Measurements from ENCODE around the gene GK.
A peak's percentile ranks its signal among the peaks of the same experiment; 100 is the strongest.
"Not testable (repeated sequence)": the region's sequence is repeated elsewhere in the genome, so short reads cannot be mapped to it uniquely, and the experiment has no call there.

Gene GK

GRCh38 chrX:30653415-30654131 is at the start of gene GK:
Gene GK (plus strand): TSS chrX:30653423. CDS start chrX:30653538, 115 bp downstream.
- DNase-seq: no peak

DNA sequence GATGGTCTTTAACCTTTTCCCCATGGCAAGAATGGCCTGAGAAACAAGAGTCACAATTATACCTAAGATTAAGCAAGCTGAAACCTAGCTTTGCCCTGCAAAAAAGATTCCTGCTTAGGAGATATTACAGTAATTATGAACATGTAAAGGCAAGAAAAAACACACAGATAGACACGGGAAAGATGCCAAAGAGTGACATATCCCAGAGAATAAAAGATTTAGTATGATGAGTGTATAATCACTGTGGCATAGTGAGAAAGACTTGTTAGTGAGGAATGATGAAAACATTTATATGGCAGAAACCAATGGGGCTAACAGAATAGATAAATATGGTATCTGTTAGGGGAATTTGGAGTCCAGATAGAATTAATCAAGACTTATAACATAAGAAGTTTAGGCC is 46.1 kb upstream of the GK start:
- no peak for DNase-seq

GRCh38 chrX:30610026-30610425 is 43.2 kb upstream of the GK start:
- no peak for DNase-seq

GRCh38 chrX:30612250-30612655 is 41.0 kb upstream of the GK start:
- DNase-seq: peak; percentile 52

DNA sequence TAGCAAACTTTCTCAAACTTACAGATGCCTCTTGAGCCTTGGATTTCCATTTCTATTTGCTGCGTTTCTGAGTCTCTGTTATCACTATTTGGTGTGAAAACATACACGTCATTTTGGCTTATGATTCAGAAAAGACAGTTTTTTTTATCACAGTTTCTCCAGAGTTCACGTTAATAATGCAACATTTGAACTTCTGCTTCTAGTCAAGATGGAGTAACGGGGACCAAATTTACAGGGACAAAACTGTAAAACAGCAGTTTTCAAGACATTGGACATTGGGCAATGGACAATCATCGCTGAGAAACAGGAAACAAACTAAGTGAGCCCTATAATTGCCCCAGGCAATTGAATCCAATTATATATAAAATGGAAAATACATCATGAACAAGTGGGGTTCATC is 39.5 kb upstream of the GK start:
- DNase-seq: no peak

GRCh38 chrX:30615229-30615628 is 38.0 kb upstream of the GK start:
- DNase-seq: no peak

GRCh38 chrX:30618160-30618765 is 35.0 kb upstream of the GK start:
- no peak for DNase-seq

DNA sequence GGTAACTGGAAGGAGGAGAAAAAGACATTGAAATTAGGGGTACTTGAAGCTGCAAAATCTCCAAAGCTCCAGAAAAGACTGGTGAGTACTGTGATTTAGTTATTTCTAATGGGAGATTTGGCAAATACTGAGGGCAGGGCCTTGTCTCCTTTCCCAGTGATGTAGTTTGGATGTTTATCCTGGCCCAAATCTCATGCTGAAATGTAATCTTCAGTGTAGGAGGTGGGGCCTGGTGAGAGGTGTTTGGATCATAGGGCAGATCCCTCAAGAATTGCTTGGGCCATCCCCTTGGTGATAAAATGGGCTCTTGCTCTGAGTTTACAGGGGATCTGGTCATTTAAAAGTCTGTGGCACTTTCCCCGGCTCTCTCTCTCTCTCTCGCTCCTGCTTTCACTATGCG is 33.1 kb upstream of the GK start:
- DNase-seq: no peak

DNA sequence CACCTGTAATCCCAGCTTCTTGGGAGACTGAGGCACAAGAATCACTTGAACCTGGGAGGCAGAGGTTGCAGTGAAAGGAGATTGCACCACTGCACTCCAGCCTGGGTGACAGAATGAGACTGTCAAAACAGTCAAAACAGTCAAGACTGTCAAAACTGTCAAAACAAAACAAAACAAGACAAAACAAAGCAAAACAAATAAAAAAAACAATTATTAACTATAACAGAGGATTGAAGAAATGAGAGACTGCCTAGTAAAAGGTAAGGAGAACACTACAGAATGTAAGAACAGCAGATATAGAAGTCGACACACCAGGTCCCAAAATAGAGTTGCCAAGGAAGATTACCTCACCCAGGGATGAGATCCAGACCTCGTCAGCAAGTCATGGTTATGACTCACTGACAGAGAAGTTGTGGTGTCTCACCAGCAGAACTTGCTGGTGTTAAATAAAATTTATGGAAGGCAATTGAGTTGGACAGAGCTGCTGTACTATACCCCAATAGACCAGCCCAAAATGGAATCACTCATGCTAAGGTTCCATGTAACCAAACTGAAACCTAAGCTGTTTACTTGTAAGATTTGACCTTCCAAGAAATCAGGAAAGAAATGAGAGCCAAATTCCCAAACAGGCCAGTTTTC is 32.1 kb upstream of the GK start:
- no peak for DNase-seq

DNA sequence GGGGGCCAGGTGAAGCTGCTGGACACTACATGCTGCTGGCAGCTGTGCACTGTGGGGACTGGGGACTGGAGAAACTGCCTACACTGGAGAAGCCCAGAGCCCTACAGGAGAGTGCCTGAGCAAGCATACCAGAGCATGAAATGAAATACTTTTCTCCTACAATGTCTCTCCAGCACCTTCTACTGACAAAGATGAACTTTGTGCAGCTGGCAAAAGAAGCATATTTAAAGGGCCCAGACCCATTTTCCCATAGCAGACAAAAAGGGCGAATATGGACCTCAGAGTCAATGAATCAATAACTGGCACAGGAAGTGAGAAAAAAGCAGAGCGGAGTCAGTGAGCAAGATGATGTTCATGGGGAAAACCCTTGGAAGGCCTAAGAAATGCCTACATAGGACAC is 30.9 kb upstream of the GK start:
- no peak for DNase-seq

GRCh38 chrX:30626402-30626801 is 26.8 kb upstream of the GK start:
- no peak for DNase-seq

- DNase-seq: no peak
Observed at GRCh38 chrX:30627818-30628652, 25.2 kb upstream of the GK start.

GRCh38 chrX:30634070-30634469 is 19.2 kb upstream of the GK start:
- DNase-seq: not testable (repeated sequence)

GRCh38 chrX:30635630-30636029 is 17.6 kb upstream of the GK start:
- DNase-seq: no peak

- no peak for DNase-seq
Observed at GRCh38 chrX:30637874-30638815, 15.1 kb upstream of the GK start.

DNA sequence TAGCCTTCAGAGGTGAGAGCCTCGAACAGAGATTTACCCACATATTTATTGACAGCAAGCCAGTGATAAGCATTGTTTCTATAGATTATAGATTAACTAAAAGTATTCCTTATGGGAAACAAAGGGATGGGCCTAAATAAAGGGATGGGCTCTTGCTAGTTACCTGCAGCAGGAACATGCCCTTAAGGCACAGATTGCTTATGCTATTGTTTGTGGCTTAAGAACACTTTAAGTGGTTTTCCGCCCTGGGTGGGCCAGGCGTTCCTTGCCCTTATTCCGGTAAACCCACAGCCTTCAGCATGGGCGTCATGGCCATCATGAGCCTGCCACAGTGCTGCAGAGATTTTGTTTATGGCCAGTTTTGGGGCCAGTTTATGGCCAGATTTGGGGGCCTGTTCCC is 13.5 kb upstream of the GK start:
- DNase-seq: not testable (repeated sequence)

GRCh38 chrX:30642642-30643041 is 10.6 kb upstream of the GK start:
- no peak for DNase-seq

- DNase-seq: no peak
Observed at GRCh38 chrX:30643313-30643821, 9.9 kb upstream of the GK start.

DNA sequence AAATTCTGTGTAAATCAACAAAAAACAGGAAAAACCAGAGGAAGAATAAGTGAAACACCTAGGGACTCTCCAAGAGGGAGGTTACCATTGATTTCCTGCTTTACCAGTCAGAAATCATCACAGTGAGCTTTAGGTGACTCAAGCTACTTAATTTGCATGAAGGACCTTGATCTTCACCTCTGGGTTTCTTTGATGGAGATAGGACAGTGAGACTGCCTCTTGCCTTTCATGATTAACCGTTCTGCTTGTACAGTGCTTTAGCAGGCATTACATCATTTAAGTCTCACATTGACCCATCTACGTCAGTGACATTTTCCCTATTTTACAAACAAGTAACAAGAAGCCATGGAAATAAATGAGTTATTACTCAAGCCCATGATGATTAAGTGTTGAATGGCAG is 3.4 kb upstream of the GK start:
- DNase-seq: no peak

- DNase-seq: peak; percentile 43
Observed at GRCh38 chrX:30652527-30653414, 452 bp upstream of the GK start.

GRCh38 chrX:30654386-30654785 is 1.2 kb downstream of the GK start:
- DNase-seq: not testable (repeated sequence)

Data from NCI-H2081 treated with DMSO at 0.1 percent for 48 hours (cell line).